OCI-LY3 (cell line): ENCODE data around the gene LRP11.
"Not testable (repeated sequence)": the region's sequence is repeated elsewhere in the genome, so short reads cannot be mapped to it uniquely, and the experiment has no call there.

ENCODE experiments used
- H2AFZ ChIP-seq: fragments of 200-600, 300-600 bp; shearing (Covaris generic); 2 replicates; pipeline ENCODE4 v1.6.0; 2014; ENCODE audit warnings: antibody characterized with exemption, low read depth, low read length
- H3K27ac ChIP-seq: fragments of 200-600, 300-600 bp; sonication (generic); 2 replicates; pipeline ENCODE4 v1.5.1; 2014; ENCODE audit warnings: mild to moderate bottlenecking, low read length, moderate library complexity, mixed read lengths
- H3K27me3 ChIP-seq: fragments of 200-600, 300-600 bp; sonication (generic); 2 replicates; pipeline ENCODE4 v1.6.1; 2014; ENCODE audit warnings: low read depth, low read length, mixed read lengths
- H3K36me3 ChIP-seq: fragments of 200-600, 300-600 bp; sonication (generic); replicated peaks from 2 replicates; pipeline ENCODE3; 2014; ENCODE audit warnings: low read depth, low read length, mixed read lengths
- H3K4me1 ChIP-seq: fragments of 300-600, 200-600 bp; sonication (generic); 2 replicates; pipeline ENCODE4 v1.6.1; 2014; ENCODE audit warnings: low read length, mixed read lengths
- H3K4me2 ChIP-seq: fragments of 200-600, 300-600 bp; sonication (generic); 2 replicates; pipeline ENCODE4 v1.6.1; 2014; ENCODE audit warnings: low read length, mixed read lengths
- H3K4me3 ChIP-seq: fragments of 300-600, 200-600 bp; sonication (generic); 2 replicates; pipeline ENCODE4 v1.5.1; 2014; ENCODE audit warnings: antibody characterized with exemption, mild to moderate bottlenecking, low read length, moderate library complexity
- H3K79me2 ChIP-seq: fragments of 300-600, 200-600 bp; shearing (Covaris generic); 2 replicates; pipeline ENCODE4 v1.6.1; 2014; ENCODE audit warnings: mild to moderate bottlenecking, low read length, mixed read lengths
- H3K9ac ChIP-seq: fragments of 300-600, 200-600 bp; shearing (Covaris generic); 2 replicates; pipeline ENCODE4 v1.6.0; 2014; ENCODE audit warnings: mild to moderate bottlenecking, low read length, moderate library complexity
- H3K9me3 ChIP-seq: fragments of 200-600, 300-600 bp; shearing (Covaris generic); 2 replicates; pipeline ENCODE4 v1.6.1; 2014; ENCODE audit warnings: low read length, mixed read lengths; ENCODE audit not compliant: insufficient read depth
- H4K20me1 ChIP-seq: fragments of 200-600, 300-600 bp; sonication (generic); 2 replicates; pipeline ENCODE4 v1.6.1; 2016; ENCODE audit warnings: low read length, mixed read lengths; ENCODE audit not compliant: insufficient read depth
- EZH2phosphoT487 ChIP-seq: fragments of 200-600 bp; shearing (Covaris generic); IDR thresholded peaks from 2 replicates; pipeline ENCODE4 v1.6.1; 2018; ENCODE audit warnings: antibody characterized with exemption, mixed run types, low read depth
- TF ChIP-seq, protein P1 (sequence below): fragments of 200-600, 300-600 bp; sonication (generic); IDR thresholded peaks from 2 replicates; pipeline ENCODE4 v1.5.1; 2014; ENCODE audit warnings: antibody characterized with exemption, low read length, low read depth

Gene LRP11

GRCh38 chr6:149867876-149868640 lies 3.9 kb upstream of the LRP11 start:
- H4K20me1 ChIP-seq: no peaks in the 10 kb centered on the region
- peaks cover 13% of the 10 kb centered on the region for H3K4me1 ChIP-seq
- H3K4me2 ChIP-seq: no peak overlapping the region
- H3K9me3 ChIP-seq: no peaks in the 10 kb centered on the region
- 0 out of 2 replicates have a peak, but pooled peaks cover under 1% of the 10 kb centered on the region for H3K79me2 ChIP-seq
- H2AFZ ChIP-seq: peak overlapping the region; percentile 23; the same call in 1 of the 2 replicates
- no peak for TF ChIP-seq EZH2phosphoT487
- TF ChIP-seq, protein P1, sequence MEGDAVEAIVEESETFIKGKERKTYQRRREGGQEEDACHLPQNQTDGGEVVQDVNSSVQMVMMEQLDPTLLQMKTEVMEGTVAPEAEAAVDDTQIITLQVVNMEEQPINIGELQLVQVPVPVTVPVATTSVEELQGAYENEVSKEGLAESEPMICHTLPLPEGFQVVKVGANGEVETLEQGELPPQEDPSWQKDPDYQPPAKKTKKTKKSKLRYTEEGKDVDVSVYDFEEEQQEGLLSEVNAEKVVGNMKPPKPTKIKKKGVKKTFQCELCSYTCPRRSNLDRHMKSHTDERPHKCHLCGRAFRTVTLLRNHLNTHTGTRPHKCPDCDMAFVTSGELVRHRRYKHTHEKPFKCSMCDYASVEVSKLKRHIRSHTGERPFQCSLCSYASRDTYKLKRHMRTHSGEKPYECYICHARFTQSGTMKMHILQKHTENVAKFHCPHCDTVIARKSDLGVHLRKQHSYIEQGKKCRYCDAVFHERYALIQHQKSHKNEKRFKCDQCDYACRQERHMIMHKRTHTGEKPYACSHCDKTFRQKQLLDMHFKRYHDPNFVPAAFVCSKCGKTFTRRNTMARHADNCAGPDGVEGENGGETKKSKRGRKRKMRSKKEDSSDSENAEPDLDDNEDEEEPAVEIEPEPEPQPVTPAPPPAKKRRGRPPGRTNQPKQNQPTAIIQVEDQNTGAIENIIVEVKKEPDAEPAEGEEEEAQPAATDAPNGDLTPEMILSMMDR: no peak
- H3K27ac ChIP-seq: no peak overlapping the region
- no peaks in the 10 kb centered on the region for H3K36me3 ChIP-seq
- no peaks in the 10 kb centered on the region for H3K27me3 ChIP-seq
- no peak overlapping the region for H3K9ac ChIP-seq
- no peak overlapping the region for H3K4me3 ChIP-seq

DNA sequence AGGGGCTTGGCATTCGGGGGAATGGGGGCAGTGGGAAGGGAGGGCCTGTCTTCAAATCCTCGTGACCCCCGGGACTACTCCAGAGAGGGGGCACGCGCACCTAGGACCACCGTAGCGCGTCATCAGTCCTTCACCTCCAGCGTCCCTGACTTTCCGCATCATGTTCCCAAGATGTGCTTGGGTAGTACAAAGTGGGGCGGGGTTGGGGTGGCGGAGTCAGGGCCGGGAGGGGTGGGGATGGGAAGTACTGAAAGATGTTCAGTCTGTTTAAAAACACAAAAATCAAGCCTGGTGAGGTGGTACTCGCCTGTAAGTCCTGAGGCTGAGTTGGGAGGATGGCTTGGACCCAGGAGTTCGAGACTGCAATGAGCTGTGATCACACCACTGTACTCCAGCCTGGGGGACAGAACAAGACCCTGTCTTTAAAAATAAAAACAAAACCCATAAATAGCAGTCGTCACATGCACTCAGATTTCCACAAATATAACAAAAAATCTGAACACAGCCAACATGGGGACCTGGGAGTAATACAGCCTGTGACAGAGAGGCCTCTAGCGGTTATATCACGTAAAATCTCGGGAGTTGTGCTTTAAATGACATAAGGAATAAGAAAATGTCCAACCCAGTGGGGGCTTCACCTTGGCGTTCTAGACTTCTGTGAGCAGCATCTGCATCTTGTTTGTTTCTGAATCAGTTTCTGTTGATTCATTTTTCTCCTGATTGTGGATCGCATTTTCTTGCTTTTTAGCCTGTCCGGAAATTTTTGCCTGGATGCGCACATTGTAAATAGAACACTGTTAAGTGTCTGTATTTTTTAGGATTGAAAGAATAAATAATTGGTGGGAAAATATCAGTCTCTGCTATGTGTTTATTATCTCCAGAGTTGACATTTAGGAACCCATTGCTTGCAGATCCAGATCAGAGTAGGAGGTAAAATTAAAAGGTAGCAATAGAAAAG lies 698 bp upstream of the LRP11 start:
- H3K9ac ChIP-seq: peak overlapping the region; percentile 59
- H3K27ac ChIP-seq: no peak overlapping the region; the same call in 1 of the 2 replicates
- peak overlapping the region; percentile 92 for H3K4me2 ChIP-seq
- no peaks in the 10 kb centered on the region for H3K36me3 ChIP-seq
- H3K4me3 ChIP-seq: peak overlapping the region; percentile 97
- peak overlapping the region; percentile 51; the same call in 1 of the 2 replicates for H2AFZ ChIP-seq
- no peaks in the 10 kb centered on the region; the same call in 1 of the 2 replicates for H4K20me1 ChIP-seq
- peaks cover 11% of the 10 kb centered on the region; the same call in 1 of the 2 replicates for H3K79me2 ChIP-seq
- H3K9me3 ChIP-seq: no peaks in the 10 kb centered on the region
- no peak for TF ChIP-seq EZH2phosphoT487
- TF ChIP-seq, protein P1: peak; percentile 69
- H3K4me1 ChIP-seq: peaks cover 13% of the 10 kb centered on the region
- no peaks in the 10 kb centered on the region for H3K27me3 ChIP-seq

GRCh38 chr6:149862922-149863697 lies 1.0 kb downstream of the LRP11 start:
- H3K36me3 ChIP-seq: no peaks in the 10 kb centered on the region
- H3K27me3 ChIP-seq: no peaks in the 10 kb centered on the region
- H4K20me1 ChIP-seq: no peaks in the 10 kb centered on the region; the same call in 1 of the 2 replicates
- no peaks in the 10 kb centered on the region for H3K9me3 ChIP-seq
- H3K79me2 ChIP-seq: peaks cover 11% of the 10 kb centered on the region; the same call in 1 of the 2 replicates
- peak overlapping the region; percentile 49; the same call in 1 of the 2 replicates for H3K27ac ChIP-seq
- H3K4me2 ChIP-seq: peak overlapping the region; percentile 92
- TF ChIP-seq, protein P1: no peak
- TF ChIP-seq EZH2phosphoT487: no peak
- H3K4me1 ChIP-seq: peaks cover 3% of the 10 kb centered on the region
- H3K4me3 ChIP-seq: peak overlapping the region; percentile 97
- peak overlapping the region; percentile 85 for H2AFZ ChIP-seq
- H3K9ac ChIP-seq: peak overlapping the region; percentile 73

DNA sequence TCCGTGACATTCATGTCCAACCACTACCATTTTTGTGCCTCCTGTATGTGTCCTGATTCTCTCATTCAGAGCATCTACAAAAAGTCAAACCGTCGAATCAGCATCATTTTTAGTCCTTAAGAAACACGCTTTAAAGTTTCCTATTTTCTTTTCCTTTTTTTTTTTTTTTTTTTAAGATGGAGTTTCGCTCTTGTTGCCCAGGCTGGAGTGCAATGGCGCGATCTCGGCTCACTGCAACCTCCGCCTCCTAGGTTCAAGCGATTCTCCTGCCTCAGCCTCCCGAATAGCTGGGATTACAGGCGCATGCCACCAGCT lies 1.8 kb downstream of the LRP11 start:
- H3K4me1 ChIP-seq, H2AFZ ChIP-seq, H3K27me3 ChIP-seq, H3K27ac ChIP-seq, H3K9ac ChIP-seq, H4K20me1 ChIP-seq, H3K9me3 ChIP-seq, H3K36me3 ChIP-seq, H3K4me3 ChIP-seq: not testable (repeated sequence)
- peak overlapping the region; percentile 92; the same call in 1 of the 2 replicates for H3K4me2 ChIP-seq
- peaks cover 11% of the 10 kb centered on the region; the same call in 1 of the 2 replicates for H3K79me2 ChIP-seq
